HG03039 (cell line): Measurements from ENCODE around the gene OTX1.
"Not testable (repeated sequence)": the region's sequence is repeated elsewhere in the genome, so short reads cannot be mapped to it uniquely, and the experiment has no call there.

Experiments
- ATAC-seq: cut with Tn5 transposase; IDR thresholded peaks from one replicate; pipeline ENCODE4 v1.9.1; 2021; ENCODE audit warnings: mild to moderate bottlenecking, moderate library complexity; ENCODE audit not compliant: unreplicated experiment

OTX1 gene

DNA sequence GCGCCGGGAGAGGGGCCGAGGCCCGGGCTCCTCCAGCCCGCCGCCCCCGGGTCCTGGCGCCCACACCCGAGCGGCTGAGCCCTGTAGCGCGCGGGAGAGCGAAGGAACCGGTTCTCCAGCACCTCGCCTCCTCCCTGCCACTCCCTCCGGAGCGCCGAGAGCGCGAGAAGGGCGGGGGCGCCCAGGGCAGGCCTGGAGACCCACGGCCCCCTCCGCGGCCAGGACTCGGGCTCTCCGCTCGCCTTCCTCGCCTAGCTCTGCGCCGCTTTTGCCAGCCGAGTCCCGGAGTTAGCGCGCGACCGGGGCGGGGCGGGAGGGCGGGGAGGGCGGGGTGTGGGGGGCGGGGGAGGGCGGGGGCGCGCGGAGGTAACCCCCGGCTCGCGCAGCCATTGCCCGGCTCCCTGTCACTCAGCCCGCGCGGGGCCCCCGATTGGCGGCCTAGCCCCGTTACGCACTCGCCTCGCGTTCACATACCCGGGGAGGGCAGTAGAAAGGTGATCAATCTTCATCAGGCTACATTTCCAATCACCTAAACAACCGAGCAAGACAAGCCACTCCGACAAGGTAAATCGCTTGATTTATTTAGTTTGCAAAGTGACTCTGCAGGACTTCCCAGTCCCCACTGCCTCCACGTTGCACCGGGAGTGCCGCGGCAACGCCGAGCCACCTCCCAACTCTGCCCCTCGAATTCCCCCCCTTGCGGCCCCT lies at the start of gene OTX1:
Gene OTX1 (plus strand): TSS at position 497 of the 708 bp plus-strand sequence. CDS start 2,161 bp downstream, outside the sequence.
- ATAC-seq = peak; percentile 76

DNA sequence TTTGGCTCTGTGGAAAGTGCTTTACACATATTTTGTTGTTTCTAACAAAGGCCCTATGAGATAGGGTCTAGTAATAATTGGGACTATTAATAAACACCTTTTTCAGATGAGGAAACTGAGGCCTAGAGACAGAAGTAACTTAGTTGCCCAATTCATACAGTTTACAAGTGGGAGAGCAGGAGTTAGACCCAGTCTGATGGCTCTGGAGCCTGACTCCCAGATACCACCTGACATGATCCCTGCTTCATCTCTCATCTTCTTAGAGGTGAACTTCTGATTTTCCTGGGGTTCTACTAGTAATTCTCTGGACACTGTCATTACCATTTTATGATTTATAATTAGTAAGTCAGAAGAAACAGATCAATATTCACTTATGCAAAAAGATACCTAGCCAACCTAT lies 49.1 kb upstream of the OTX1 start:
- no peak for ATAC-seq

DNA sequence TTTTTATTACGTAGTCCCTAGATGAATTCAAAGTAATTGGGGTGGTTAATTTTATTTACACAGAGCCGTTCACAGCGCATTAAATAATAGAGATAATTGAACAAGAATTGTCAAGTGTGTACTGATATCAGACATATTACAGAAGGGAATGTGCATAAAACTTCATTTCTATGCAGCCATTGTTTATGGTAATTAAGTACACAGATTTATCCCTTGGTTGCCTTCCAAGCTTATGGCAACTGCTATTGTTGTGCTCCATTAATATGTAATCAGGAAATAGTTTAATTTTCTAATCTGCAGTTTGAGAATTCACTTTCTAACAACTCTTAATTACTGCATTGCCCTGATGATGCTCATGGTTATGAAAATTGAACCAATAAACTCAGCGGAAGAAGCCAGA lies 47.3 kb upstream of the OTX1 start:
- no peak for ATAC-seq

DNA sequence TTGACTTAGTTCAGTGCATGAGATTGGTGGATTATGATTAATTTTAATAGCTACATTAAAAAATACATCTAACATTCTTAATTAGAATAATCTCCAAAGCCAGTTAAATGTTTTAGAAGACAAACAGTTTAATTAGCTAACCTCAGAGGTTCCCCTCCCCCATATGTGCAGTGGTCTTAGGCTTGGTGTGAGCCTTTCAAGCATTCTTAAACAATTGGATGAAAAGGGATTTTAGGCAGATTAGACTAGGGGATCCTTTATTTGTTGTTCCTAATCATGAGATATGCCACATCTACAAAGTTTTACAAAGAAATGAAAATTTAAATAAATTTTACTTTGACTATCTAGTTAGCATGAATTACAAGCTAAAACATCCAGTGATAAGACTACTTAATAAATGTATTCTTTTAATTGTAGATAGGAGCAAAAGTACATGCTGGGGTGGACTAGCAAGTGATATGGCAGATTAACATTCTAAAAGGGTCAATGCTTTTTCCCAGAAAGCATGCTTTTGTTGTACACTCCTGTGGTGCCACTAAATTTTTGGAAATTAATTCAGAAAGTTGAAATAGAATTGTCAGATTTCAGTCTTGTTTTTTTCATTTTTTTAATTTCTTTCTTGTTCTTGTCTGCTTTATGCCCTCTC lies 42.7 kb upstream of the OTX1 start:
- no peak for ATAC-seq

DNA sequence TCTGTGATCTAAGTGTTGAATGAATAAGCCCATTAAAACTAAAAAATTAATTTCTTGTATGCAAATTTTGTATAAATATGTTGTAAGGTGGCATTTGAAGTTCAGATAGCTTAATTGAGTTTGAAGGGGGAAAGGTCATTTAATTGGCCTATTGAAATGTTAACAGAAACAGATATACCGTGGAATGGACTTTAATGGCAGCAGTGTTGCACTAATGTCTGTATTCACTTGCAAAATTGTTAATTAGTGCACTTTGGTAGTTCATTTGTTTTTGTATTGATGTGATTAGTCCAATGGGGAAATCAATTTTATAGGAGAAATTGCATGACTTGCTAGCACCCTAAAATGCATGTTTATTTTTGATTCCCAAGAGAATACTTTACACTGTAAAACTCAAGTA lies 41.8 kb upstream of the OTX1 start:
- no peak for ATAC-seq

DNA sequence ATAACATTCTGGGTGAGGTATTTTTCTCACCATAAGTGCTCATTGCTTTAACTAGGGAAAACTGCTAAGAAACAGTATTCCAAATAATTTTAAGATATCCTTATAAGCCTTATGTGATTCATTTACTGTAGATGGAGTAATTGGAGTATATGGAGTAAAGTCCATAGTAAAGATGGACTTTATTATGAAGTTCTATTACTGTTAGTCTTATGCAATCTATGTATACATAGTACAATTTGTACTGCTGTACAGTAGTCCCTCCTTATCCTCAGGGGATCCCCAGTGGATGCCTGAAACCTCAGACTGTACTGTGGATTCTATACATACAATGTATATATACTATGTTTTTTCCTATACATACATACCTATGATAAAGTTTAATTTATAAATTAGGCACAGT lies 41.1 kb upstream of the OTX1 start:
- ATAC-seq = no peak

DNA sequence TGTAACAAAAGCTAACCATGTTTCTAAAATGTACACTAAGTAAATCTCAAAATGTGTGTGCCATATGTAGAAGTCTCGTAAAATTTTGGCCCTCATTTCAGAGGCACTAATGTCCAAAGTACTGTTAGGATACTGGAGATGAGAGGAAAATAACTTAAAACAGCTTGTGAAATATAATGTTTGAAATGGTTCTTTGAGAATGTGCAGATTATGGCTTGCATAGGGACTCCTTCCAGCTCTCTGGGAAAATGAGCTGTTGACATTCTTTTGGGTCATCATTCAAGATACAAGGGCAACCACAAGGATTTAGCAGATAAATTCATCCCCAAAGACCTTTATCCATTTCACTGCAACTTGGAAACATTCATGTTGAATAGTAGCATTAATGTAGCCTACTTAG lies 38.1 kb upstream of the OTX1 start:
- no peak for ATAC-seq

DNA sequence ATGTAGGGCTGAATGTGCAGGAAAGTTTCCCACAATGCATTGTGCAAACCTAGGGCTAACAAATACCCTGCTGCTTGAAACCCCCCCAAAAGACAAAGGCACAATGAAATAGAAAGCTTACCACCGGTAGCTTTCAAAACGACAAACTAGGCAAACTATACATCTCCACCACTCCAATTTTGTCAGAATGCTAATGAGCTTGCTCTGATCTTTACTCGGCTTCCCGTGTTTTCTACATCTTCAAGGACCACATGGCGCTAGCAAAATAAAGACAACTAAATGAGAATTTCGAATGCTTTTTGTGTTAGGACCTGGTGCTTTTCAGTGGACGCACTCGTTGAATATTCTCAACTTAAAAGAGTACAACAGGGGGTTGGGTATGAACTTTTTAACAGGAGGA lies 37.2 kb upstream of the OTX1 start:
- no peak for ATAC-seq

DNA sequence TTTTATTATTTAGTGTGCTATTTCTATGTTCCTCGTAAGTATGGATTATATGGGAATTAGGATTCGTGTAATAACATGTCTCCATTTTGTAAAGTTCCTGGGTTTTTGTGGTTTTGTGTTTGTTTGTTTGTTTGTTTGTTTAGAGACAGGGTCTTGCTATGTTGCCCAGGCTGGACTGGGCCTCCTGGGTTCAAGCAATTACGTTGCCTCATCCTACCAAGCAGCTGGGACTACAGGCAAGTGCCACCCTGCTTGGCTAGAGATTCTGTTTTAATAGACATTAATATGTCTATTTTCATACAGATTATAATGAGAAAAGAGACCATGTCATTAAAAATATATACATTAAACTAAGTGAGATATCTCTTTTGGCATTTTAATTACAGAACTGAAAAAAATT lies 35.2 kb upstream of the OTX1 start:
- ATAC-seq = no peak

DNA sequence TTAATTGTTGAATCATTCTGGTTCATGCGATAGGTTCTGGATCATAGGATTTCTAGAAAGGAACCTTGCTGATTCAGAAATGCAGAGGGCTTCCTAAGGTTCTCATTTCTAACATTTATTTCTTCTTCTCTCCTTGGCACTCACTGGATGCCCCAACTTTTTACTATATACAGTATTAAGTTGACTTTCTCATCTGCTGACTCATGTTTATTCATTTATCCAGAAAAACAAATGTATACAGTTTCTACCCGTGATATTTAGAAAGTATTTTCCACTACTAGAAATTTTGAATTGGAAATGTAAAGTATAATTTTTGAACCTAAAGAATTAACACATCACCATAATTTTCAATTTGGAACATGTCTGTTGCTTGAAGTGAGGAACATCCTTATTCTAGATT lies 32.2 kb upstream of the OTX1 start:
- ATAC-seq = no peak

DNA sequence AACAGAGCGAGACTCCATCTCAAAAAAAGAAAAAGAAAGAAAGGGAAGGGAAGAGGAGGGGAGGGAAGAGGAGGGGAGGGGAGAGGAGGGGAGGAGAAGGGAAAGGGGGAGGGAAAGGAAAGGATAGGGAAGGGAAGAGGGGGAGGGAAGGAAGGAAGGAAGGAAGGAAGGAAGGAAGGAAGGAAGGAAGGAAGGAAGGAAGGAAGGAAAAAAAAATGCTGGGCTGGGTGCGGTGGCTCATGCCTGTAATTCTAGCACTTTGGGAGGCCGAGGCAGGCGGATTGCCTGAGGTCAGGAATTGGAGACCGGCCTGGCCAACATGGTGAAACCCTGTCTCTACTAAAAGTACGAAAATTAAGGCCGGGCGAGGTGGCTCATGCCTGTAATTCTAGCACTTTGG lies 30.9 kb upstream of the OTX1 start:
- ATAC-seq = not testable (repeated sequence)

DNA sequence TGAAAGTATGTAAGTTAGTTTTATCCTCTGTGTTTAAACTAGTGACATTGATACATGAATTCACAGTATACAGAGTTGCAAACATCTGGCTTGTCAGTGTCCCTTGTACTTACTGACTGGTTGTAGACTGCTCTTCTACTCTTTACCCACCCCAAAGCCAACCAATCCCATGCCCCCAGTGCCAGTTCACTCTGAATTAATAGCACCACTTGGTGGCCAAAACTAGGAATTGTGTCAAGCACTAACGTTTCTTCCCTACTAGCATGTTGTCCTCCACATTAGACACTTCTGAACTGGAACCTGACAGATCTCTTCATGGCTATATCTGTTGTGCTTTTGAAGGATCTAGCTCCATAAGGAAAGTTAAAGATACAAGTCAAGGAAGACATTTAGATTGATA lies 27.2 kb upstream of the OTX1 start:
- no peak for ATAC-seq

DNA sequence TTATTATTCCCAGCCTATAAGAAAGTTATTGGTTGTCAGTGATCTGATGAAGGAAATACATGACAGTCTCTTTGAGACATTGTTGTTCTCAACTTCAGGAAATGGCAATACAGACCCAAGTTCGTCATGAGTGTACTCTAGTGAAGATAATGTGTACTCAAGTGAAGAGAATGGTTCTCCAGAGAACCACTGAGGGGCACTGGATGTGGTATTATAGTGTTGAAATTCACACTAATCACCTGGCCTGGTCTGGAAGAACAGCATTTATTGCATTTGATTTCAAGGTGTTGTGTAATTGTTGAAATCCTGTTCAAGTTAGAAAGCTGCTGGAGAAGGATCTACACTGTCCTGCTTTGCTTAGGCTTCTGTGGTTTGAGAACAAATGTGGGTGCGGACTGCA lies 23.4 kb upstream of the OTX1 start:
- ATAC-seq = no peak

DNA sequence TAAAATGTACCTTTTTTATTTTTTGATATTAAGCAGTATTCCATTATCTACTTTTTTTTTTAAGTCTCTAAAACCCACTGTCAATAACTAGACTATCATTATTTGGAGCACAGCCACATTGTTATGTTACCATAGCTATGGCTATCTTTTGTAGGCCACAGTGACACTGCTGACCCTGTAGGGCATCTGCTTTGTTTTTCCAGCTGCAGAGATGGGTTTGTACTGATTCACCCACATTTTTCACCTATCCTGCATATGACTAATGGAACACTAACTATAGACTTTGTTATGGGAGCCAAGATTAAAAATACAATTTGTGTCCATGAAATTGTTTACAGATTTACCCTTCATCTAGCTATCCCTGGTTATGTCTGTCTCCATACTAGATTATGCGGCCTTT lies 21.6 kb upstream of the OTX1 start:
- ATAC-seq = no peak

DNA sequence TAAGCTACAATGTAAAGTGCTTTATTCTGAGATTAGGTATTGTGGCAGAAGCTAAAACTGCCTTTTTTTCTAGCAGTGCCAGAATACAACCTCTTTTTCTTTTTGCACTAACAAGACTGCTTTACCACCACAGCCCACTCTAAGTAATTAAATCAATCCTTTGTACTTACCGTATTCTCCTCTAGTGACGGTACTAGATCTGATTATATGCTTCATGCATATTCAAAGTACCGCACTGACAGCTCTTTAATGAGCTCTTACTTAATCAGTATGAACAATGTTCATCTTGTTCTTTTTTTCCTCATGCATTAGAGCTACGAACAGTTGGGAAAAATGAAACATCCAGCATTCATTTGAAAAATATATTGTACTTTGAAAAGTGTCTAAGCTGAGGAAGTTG lies 16.1 kb upstream of the OTX1 start:
- no peak for ATAC-seq

DNA sequence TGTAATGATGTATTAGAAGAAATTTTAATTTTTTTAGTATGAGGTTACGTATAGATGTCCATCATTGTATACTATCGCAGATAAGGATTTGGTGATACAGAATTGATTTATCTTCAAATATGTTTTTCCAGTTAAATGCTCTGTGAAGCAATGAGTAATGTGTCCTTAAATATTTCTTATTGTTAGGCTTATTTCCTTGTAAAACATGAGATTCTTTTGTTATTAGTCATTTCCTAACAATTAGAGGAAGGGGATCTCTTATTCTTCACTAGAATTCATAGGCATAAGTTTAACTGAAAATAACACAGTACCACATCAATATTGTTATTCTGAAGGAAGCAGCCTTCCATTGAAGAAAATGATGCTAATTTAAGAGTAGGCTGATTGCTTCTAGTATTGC lies 15.5 kb upstream of the OTX1 start:
- ATAC-seq = no peak

DNA sequence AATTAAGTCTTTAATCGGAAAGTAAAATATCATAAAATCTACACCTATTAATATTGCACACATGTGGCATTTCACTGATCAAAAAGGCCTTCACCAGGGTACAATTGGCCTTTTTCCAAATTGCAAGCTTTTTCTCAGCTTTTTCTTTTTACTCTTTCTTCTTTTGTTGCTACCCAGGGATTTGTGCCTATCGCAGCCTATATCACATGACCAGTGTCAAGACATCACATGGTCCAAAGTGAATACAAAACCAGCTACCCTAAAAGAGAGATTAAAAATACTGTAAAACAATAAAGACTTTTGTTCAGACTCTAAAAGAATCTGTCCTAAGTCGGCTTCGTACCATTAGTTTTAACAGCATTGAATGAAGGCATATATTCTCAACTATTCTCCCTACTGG lies 15.0 kb upstream of the OTX1 start:
- ATAC-seq = no peak

DNA sequence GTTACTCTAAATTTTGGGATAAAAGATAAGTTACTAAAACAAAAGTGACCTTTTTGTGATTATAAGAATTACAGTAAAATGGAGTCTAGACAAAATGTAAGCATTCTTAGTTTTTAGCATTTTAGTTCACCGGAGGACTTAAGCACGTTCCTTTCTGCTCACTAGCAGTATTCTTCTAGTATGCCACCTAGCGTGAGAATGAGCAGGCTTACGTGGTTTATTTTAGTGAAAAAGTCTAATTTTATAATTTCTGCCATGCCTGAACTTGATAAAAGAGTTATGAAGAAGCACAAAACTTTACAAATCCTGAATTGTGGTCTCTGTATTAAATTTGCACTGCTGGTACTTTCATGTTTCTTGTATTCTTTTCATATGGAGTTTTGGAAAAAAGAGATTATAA lies 12.6 kb upstream of the OTX1 start:
- ATAC-seq = no peak

DNA sequence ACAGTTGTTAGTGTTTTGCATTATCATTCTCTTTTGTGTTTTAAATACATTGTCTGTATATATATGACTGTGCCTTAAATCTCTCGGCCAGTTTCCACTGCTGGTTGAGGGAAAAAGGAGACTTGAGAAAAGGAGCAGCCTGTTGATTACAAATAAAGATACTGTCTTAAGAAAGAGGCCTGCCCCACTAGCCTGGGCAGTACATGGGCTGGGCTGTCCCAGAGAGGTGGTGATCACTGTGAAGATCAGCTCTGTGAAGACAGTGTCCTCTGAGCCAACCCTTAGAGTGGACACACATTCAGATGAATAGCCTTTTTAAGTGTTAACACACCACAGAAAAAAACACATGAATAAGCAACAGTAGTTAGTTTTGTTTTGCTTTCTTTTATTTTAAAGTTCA lies 10.0 kb upstream of the OTX1 start:
- no peak for ATAC-seq

DNA sequence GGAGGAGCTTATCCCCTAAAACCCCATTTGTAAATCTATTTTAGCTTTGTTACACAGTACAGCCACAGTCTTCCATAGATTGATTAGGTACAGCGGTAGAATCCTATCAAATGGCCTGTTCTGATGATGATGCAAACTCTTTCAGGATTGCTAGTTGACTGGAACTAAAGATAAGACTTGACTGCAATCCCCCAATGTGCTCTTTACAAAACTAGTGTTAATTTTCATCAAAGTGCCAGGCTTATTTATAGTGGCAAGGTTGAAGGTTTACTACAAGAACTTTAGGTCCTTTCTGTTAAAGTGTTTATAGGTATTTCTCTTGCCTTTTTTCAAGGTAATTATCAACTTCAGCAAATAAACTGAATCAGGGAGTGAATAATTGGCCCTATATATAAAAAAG lies 9.0 kb upstream of the OTX1 start:
- ATAC-seq = no peak

DNA sequence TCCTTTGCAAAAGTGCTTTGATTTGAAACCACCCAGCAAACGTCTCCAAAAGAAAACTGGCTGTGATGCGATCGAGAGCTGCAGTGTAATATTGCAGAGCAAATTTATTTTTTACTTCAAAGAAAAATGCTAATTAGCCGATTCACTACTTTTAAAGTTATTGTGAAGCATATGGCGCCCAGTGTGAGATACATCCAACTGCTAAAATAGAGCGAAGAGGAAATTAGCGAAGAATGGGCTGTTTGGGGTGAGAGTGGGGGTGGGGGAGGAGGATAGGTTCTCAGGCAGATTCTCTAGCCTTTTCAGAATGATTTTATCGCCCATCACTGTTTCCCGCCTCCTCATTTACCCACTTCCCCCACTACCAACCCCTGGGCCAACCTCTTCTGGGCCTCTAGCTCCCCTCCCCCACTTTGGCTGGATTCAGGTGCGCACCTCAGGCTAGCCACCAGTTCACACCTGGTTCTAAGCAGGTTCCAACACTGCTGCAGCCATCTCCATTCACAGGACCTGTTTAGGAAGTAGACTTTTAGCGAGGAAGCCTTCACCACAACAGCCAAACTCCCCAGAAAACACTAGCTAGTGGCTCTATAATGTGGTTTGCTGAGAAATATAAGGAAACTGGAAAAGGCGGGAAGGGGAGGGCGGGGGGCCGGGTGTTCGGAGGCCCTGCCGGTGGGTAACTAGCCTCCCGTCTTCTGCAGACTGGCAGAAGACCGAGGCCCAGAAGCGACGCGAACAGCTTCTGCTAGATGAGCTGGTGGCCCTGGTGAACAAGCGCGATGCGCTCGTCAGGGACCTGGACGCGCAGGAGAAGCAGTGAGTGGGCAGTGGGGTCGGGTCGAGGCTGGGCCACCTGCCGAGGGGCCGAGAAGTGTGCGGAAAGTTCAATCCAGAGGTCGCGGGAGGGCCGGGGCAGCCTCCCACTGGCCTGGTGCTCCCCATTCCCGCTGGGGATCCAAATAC lies 6.0 kb upstream of the OTX1 start:
- no peak for ATAC-seq

DNA sequence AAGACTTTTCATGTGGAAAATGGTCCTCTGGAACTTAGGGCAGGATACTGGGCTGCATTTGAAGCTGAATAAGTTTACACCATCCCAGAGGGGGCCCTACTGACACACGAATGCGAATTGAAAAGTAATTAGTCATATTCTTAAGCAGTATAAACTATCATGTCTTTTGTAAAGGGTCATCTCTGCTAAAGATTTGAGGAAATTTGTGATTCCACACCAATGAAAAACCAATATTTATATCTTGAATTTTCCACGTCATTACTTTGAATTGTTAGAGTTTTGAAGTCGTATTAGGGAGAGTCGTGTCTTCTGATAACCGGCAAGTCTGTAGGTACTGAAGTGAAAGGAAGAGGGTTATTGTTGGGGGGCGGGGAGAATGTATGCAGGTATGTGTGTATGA lies 4.1 kb upstream of the OTX1 start:
- no peak for ATAC-seq
